ENCODE measurements around the gene RRP15. TPM values are rescaled to one million over a fixed set of nuclear protein-coding genes. Genes with fewer than 3 reads are reported as not detected.

The RRP15 gene
- total RNA-seq, 2 donors from 2014 or later = 4.1 TPM

- Histone ChIP-seq H3K9me3 (no peaks in the 10 kb centered on the region), H3K27me3 (replicated peaks; ENCODE audit: insufficient read depth) (no peaks in the 10 kb centered on the region), H3K27ac (peak overlapping the region; percentile 85 to 86), H3K4me1 (replicated peaks) (no peaks in the 10 kb centered on the region), H3K36me3 (no peaks in the 10 kb centered on the region), H3K4me3 (peak overlapping the region; percentile 50 to 61)
- TF ChIP-seq CTCF (IDR thresholded peaks at IDR 0.05) (no peak), POLR2AphosphoS5 (IDR thresholded peaks at IDR 0.05) (no peak), POLR2A (IDR thresholded peaks at IDR 0.05) (no peak)
- intact Hi-C loops (cut with DNase I) = loop anchor here (5.0 to 10.0 kb wide), 6 partner anchors 131 to 1038 kb away; no protein-coding TSS in a partner anchor
- DNase-seq (ENCODE audit: low spot score) = no peak
- under 1% methylated on average over 39 of the region's 39 CpGs for WGBS
Measured at GRCh38 chr1:218346391-218347204, 61.5 kb downstream of the RRP15 start.

GRCh38 chr1:218347336-218347722 is 62.2 kb downstream of the RRP15 start:
- Histone ChIP-seq H3K27ac (peak overlapping the region; percentile 85 to 86), H3K9me3 (no peaks in the 10 kb centered on the region), H3K36me3 (no peaks in the 10 kb centered on the region), H3K27me3 (replicated peaks; ENCODE audit: insufficient read depth) (no peaks in the 10 kb centered on the region), H3K4me3 (peak overlapping the region; percentile 50 to 61), H3K4me1 (replicated peaks) (no peaks in the 10 kb centered on the region)
- no peak for DNase-seq (ENCODE audit: low spot score)
- TF ChIP-seq POLR2A (IDR thresholded peaks at IDR 0.05) (no peak), POLR2AphosphoS5 (IDR thresholded peaks at IDR 0.05) (no peak)
- intact Hi-C loops (cut with DNase I) = loop anchor here (5.0 to 10.0 kb wide), 6 partner anchors 130 to 1037 kb away; no protein-coding TSS in a partner anchor
- under 1% methylated on average over 14 of the region's 14 CpGs for WGBS

DNA sequence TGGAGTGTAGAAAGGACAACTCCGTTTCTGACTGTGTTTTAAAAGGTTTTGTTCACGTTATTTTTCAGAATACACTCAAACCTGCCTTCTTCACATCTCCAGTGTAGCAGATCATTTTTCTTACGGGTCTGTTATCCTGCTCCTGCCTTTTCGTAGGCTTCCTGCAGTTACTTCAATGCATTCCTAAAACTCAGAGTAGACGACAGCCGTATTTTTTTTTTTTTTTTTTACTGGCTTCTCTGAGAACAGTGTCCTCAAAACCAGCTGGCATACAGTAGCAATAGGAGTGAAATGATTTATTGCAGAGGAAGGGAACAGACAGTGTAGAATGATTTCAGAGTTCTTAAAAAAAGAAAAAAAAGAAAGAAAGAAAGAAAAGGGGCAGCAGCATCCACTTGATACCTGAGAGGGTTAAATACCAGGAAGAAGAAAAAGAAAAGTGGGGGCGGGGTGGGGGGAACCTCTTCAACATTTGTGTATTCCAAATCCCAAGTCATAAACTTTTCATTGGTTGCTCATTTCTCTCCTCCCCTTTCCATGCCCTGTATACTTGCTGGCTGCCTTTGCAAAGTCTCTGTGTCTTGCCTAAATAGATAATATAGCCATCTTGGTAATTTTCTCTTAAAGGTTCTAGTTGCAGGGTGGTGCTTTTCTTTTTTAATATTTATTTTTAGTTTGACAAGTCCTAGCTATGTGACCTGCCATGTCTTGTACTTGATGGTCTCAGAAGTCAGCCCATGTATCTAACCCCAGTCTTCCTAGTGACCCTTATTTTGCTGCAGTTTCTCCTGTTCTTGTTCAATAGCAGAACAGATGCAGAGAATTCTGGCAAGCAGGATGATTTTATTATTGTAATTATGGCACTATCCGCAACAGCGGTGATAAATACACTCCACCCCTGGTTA is 62.9 kb downstream of the RRP15 start:
- DNase-seq (ENCODE audit: low spot score) = no peak
- Histone ChIP-seq H3K4me1 (replicated peaks) (no peaks in the 10 kb centered on the region), H3K36me3 (no peaks in the 10 kb centered on the region), H3K27ac (peak overlapping the region; percentile 85 to 86), H3K9me3 (no peaks in the 10 kb centered on the region), H3K4me3 (peak overlapping the region; percentile 50 to 61), H3K27me3 (replicated peaks; ENCODE audit: insufficient read depth) (no peaks in the 10 kb centered on the region)
- 4% methylated on average over 9 of the region's 9 CpGs for WGBS
- peak; percentile 30 for TF ChIP-seq POLR2AphosphoS5 (IDR thresholded peaks at IDR 0.05)
- TF ChIP-seq POLR2A (IDR thresholded peaks at IDR 0.05) = no peak
- intact Hi-C loops (cut with DNase I) = loop anchor here (5.0 to 10.0 kb wide), 6 partner anchors 129 to 1037 kb away; no protein-coding TSS in a partner anchor

GRCh38 chr1:218348628-218349071 is 63.6 kb downstream of the RRP15 start:
- intact Hi-C loops (cut with DNase I) = loop anchor here (5.0 to 10.0 kb wide), 6 partner anchors 129 to 1036 kb away; no protein-coding TSS in a partner anchor
- WGBS = 0% methylated on average over 3 of the region's 3 CpGs

More at GRCh38 chr1:218348628-218349071, 63.6 kb downstream of the RRP15 start:
- Histone ChIP-seq H3K36me3 (no peaks in the 10 kb centered on the region), H3K27ac (peak overlapping the region; percentile 85 to 86), H3K9me3 (no peaks in the 10 kb centered on the region), H3K4me1 (replicated peaks) (no peaks in the 10 kb centered on the region), H3K4me3 (peak overlapping the region; percentile 8 to 61), H3K27me3 (replicated peaks; ENCODE audit: insufficient read depth) (no peaks in the 10 kb centered on the region)
- TF ChIP-seq POLR2AphosphoS5 (IDR thresholded peaks at IDR 0.05) = peak; percentile 3
- no peak for TF ChIP-seq CTCF (IDR thresholded peaks at IDR 0.05)
- no peak for TF ChIP-seq POLR2A (IDR thresholded peaks at IDR 0.05)
- no peak for DNase-seq (ENCODE audit: low spot score)

Data from prostate gland (tissue), 2 donors.